SK-N-SH treated with all-trans-retinoic acid at 6 μM for 48 hours (cell line): ENCODE measurements around the gene SLC39A3.

Experiments
- ATAC-seq: fragments of 200-7000 bp; cut with Tn5 transposase; 3 replicates; pipeline ENCODE4 v1.9.1; 2020; ENCODE audit warnings: mild to moderate bottlenecking, moderate library complexity
- ARNTL ChIP-seq: fragments of 450-650 bp; formaldehyde crosslinking; IDR thresholded peaks from 2 replicates; pipeline ENCODE4 v1.5.0; 2020; ENCODE audit warnings: low read depth, mild to moderate bottlenecking, moderate library complexity, borderline replicate concordance
- CREB5 ChIP-seq: fragments of 250-450 bp; sonication (Bioruptor Pico); IDR thresholded peaks from 2 replicates; pipeline ENCODE4 v1.5.1; 2020; ENCODE audit warnings: low read depth, mild to moderate bottlenecking, moderate library complexity
- CSRNP3 ChIP-seq: fragments of 250-450 bp; sonication (Bioruptor Pico); IDR thresholded peaks from 2 replicates; pipeline ENCODE4 v1.5.1; 2021; ENCODE audit warnings: mild to moderate bottlenecking, moderate library complexity
- ESRRG ChIP-seq: fragments of 250-450 bp; sonication (Bioruptor Pico); IDR thresholded peaks from 2 replicates; pipeline ENCODE4 v1.6.1; 2021; ENCODE audit warnings: mild to moderate bottlenecking
- GLIS3 ChIP-seq: fragments of 250-450 bp; sonication (Bioruptor Pico); IDR thresholded peaks from 2 replicates; pipeline ENCODE4 v1.5.0; 2020; ENCODE audit warnings: mild to moderate bottlenecking, moderate library complexity
- ISL1 ChIP-seq: fragments of 250-450 bp; sonication (Bioruptor Pico); IDR thresholded peaks from 2 replicates; pipeline ENCODE4 v2.1.2; 2022; ENCODE audit warnings: mild to moderate bottlenecking, moderate library complexity
- PATZ1 ChIP-seq: fragments of 250-450 bp; sonication (Bioruptor Pico); IDR thresholded peaks from 2 replicates; pipeline ENCODE4 v1.8.0; 2020; ENCODE audit warnings: mild to moderate bottlenecking, moderate library complexity, borderline replicate concordance
- POU6F1 ChIP-seq: fragments of 250-450 bp; sonication (Bioruptor Pico); IDR thresholded peaks from 2 replicates; pipeline ENCODE4 v1.8.0; 2021; ENCODE audit warnings: low read depth, mild to moderate bottlenecking, moderate library complexity, borderline replicate concordance
- PPARA ChIP-seq: fragments of 250-450 bp; sonication (Bioruptor Pico); IDR thresholded peaks from 2 replicates; pipeline ENCODE4 v1.5.0; 2020; ENCODE audit warnings: mild to moderate bottlenecking, borderline replicate concordance
- RARB ChIP-seq: fragments of 250-450 bp; sonication (Bioruptor Pico); IDR thresholded peaks from 2 replicates; pipeline ENCODE4 v1.8.0; 2021; ENCODE audit warnings: mild to moderate bottlenecking, moderate library complexity
- SNAI2 ChIP-seq: fragments of 250-450 bp; sonication (Bioruptor Pico); IDR thresholded peaks from 2 replicates; pipeline ENCODE4 v1.5.0; 2020; ENCODE audit warnings: mild to moderate bottlenecking, moderate library complexity
- TCF4 ChIP-seq: fragments of 250-450 bp; sonication (Bioruptor Pico); IDR thresholded peaks from 2 replicates; pipeline ENCODE4 v1.8.0; 2021; ENCODE audit warnings: mild to moderate bottlenecking, moderate library complexity, borderline replicate concordance
- TOX ChIP-seq: fragments of 250-450 bp; sonication (Bioruptor Pico); IDR thresholded peaks from 2 replicates; pipeline ENCODE4 v1.8.0; 2021; ENCODE audit warnings: mild to moderate bottlenecking, moderate library complexity, borderline replicate concordance
- TSHZ2 ChIP-seq: fragments of 250-450 bp; sonication (Bioruptor Pico); IDR thresholded peaks from 2 replicates; pipeline ENCODE4 v1.5.0; 2020; ENCODE audit warnings: mild to moderate bottlenecking, moderate library complexity
- ZC3H10 ChIP-seq: fragments of 250-450 bp; sonication (Bioruptor Pico); IDR thresholded peaks from 2 replicates; pipeline ENCODE4 v1.5.1; 2021; ENCODE audit warnings: mild to moderate bottlenecking, moderate library complexity
- ZFP3 ChIP-seq: fragments of 250-450 bp; sonication (Bioruptor Pico); IDR thresholded peaks from 2 replicates; pipeline ENCODE4 v1.5.0; 2020; ENCODE audit warnings: mild to moderate bottlenecking, moderate library complexity
- ZFP30 ChIP-seq: fragments of 450-650 bp; formaldehyde crosslinking; IDR thresholded peaks from 2 replicates; pipeline ENCODE4 v1.5.0; 2022; ENCODE audit warnings: mild to moderate bottlenecking, moderate library complexity
- ZNF565 ChIP-seq: fragments of 450-650 bp; formaldehyde crosslinking; conservative IDR thresholded peaks from 2 replicates; pipeline ENCODE4 v1.5.0; 2020; ENCODE audit warnings: low read depth, mild to moderate bottlenecking, moderate library complexity
- ZNF70 ChIP-seq: fragments of 450-650 bp; formaldehyde crosslinking; IDR thresholded peaks from 2 replicates; pipeline ENCODE4 v1.5.0; 2020; ENCODE audit warnings: mild to moderate bottlenecking, moderate library complexity

SLC39A3 gene

GRCh38 chr19:2744113-2744512 lies 4.3 kb upstream of the SLC39A3 start:
- TF ChIP-seq ZFP3 (CRISPR knock-in tag) (no peak), SNAI2 (no peak), ARNTL (CRISPR knock-in tag) (no peak), POU6F1 (no peak), TCF4 (CRISPR knock-in tag) (no peak), ZNF70 (no peak), RARB (CRISPR knock-in tag) (no peak)
- ATAC-seq, result no peak

GRCh38 chr19:2743099-2743498 lies 3.3 kb upstream of the SLC39A3 start:
- TF ChIP-seq CSRNP3 (CRISPR knock-in tag) (no peak), PPARA (CRISPR knock-in tag) (no peak), CREB5 (CRISPR knock-in tag) (no peak), TOX (CRISPR knock-in tag) (no peak), TSHZ2 (CRISPR knock-in tag) (no peak), POU6F1 (no peak), ISL1 (CRISPR knock-in tag) (no peak), SNAI2 (no peak), ZFP30 (CRISPR knock-in tag) (no peak), PATZ1 (CRISPR knock-in tag) (no peak), GLIS3 (CRISPR knock-in tag) (no peak), ESRRG (no peak), ZC3H10 (CRISPR knock-in tag) (no peak), ZNF565 (CRISPR knock-in tag) (no peak)
- no peak for ATAC-seq

- TF ChIP-seq ZFP30 (CRISPR knock-in tag) (peak; percentile 47; the same call in 1 of the 2 replicates), TOX (CRISPR knock-in tag) (0 out of 2 replicates have a peak, but pooled peaks have one; percentile 1), TCF4 (CRISPR knock-in tag) (no peak)
- TF ChIP-seq, all 23 proteins: peak for 2
- ATAC-seq, result no peak
Measured at GRCh38 chr19:2740314-2740656, 468 bp upstream of the SLC39A3 start.
